Measurements from ENCODE around the gene C1QTNF6. TPM values are rescaled to one million over a fixed set of nuclear protein-coding genes. Genes with fewer than 3 reads are reported as not detected.

C1QTNF6 gene
- total RNA-seq, 1 experiment from 2014 or later, result 6.3 TPM

DNA sequence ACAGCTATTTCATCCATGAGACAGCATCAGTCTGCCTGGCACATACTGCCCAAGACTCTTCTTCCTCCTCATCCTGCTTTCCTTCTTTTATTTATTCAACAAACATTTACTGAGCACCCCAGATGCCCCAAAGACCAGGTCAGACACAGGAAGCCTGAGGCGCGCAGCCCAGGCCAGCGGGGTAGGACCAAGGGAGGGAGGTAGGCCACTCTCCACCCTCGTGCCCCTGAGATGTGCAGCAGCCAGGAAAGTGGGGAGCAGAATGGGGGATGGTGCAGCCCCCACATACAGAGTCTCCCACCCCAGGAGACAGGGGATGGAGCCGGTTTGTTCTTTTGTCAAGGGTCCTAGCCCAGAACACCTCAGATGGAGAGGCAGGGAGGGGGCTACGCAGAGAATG, 34.1 kb downstream of the C1QTNF6 start:
- ChIA-PET POLR2A (ENCODE audit: low non-redundant PET) (no interaction called here), CTCF (no interaction called here)
- intact Hi-C loops (cut with micrococcal nuclease; ENCODE audit: unreplicated experiment), result no loop called here

DNA sequence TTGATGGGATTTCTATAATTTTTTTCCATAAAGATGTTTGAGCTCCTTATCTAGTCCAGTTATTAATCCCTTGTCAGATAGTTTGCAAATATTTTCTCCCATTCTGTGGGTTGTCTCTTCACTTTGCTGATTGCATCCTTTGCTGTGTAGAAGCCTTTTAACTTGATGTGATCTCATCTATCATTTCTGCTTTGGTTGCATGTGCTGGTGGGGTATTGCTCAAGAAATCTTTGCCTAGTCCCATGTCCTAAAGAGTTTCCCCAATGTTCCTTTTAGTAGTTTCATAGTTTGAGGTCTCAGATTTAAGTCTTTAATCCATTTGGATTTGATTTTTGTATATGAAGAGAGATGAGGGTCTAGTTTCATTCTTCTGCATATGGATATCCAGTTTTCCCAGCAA, 36.6 kb downstream of the C1QTNF6 start:
- no peaks in the 10 kb centered on the region for H3K9me3 ChIP-seq (ENCODE audit: low read depth, low read length, poor library complexity, severe bottlenecking)
- no peaks in the 10 kb centered on the region for H3K27me3 ChIP-seq (replicated peaks; ENCODE audit: insufficient read depth, low read depth, low read length, poor library complexity)
- no peaks in the 10 kb centered on the region for H3K36me3 ChIP-seq (ENCODE audit: insufficient read depth, low read length, poor library complexity, severe bottlenecking)
- ChIA-PET POLR2A (ENCODE audit: low non-redundant PET) (no interaction called here), CTCF (no interaction called here)
- DNase-seq (ENCODE audit: low spot score), result no peak
- peaks cover 3% of the 10 kb centered on the region for H3K4me1 ChIP-seq (ENCODE audit: insufficient read depth, low read length, poor library complexity, severe bottlenecking)
- TF ChIP-seq, protein P1, sequence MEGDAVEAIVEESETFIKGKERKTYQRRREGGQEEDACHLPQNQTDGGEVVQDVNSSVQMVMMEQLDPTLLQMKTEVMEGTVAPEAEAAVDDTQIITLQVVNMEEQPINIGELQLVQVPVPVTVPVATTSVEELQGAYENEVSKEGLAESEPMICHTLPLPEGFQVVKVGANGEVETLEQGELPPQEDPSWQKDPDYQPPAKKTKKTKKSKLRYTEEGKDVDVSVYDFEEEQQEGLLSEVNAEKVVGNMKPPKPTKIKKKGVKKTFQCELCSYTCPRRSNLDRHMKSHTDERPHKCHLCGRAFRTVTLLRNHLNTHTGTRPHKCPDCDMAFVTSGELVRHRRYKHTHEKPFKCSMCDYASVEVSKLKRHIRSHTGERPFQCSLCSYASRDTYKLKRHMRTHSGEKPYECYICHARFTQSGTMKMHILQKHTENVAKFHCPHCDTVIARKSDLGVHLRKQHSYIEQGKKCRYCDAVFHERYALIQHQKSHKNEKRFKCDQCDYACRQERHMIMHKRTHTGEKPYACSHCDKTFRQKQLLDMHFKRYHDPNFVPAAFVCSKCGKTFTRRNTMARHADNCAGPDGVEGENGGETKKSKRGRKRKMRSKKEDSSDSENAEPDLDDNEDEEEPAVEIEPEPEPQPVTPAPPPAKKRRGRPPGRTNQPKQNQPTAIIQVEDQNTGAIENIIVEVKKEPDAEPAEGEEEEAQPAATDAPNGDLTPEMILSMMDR (conservative IDR thresholded peaks at IDR 0.05; ENCODE audit: low read depth, low read length), result no peak
- TF ChIP-seq EZH2 (IDR thresholded peaks at IDR 0.05; ENCODE audit: borderline replicate concordance, low read depth, low read length, poor library complexity, severe bottlenecking), result no peak
- intact Hi-C loops (cut with micrococcal nuclease; ENCODE audit: unreplicated experiment), result no loop called here
- no TSS peak for BruUV-seq (replicated peaks)
- H3K4me3 ChIP-seq (ENCODE audit: low read depth, low read length, poor library complexity, severe bottlenecking), result no peak overlapping the region
- H3K27ac ChIP-seq (ENCODE audit: low read depth, low read length, poor library complexity, severe bottlenecking), result no peak overlapping the region

More for the DNA sequence above, 34.1 kb downstream of the C1QTNF6 start:
- TF ChIP-seq EZH2 (IDR thresholded peaks at IDR 0.05; ENCODE audit: borderline replicate concordance, low read depth, low read length, poor library complexity, severe bottlenecking), result no peak
- TF ChIP-seq, protein P1 (conservative IDR thresholded peaks at IDR 0.05; ENCODE audit: low read depth, low read length), result no peak
- no peaks in the 10 kb centered on the region for H3K27me3 ChIP-seq (replicated peaks; ENCODE audit: insufficient read depth, low read depth, low read length, poor library complexity)
- no TSS peak for BruUV-seq (replicated peaks)
- peaks cover 3% of the 10 kb centered on the region for H3K4me1 ChIP-seq (ENCODE audit: insufficient read depth, low read length, poor library complexity, severe bottlenecking)
- no peak overlapping the region for H3K27ac ChIP-seq (ENCODE audit: low read depth, low read length, poor library complexity, severe bottlenecking)
- H3K36me3 ChIP-seq (ENCODE audit: insufficient read depth, low read length, poor library complexity, severe bottlenecking), result no peaks in the 10 kb centered on the region
- H3K9me3 ChIP-seq (ENCODE audit: low read depth, low read length, poor library complexity, severe bottlenecking), result no peaks in the 10 kb centered on the region
- DNase-seq (ENCODE audit: low spot score), result no peak
- H3K4me3 ChIP-seq (ENCODE audit: low read depth, low read length, poor library complexity, severe bottlenecking), result no peak overlapping the region

DNA sequence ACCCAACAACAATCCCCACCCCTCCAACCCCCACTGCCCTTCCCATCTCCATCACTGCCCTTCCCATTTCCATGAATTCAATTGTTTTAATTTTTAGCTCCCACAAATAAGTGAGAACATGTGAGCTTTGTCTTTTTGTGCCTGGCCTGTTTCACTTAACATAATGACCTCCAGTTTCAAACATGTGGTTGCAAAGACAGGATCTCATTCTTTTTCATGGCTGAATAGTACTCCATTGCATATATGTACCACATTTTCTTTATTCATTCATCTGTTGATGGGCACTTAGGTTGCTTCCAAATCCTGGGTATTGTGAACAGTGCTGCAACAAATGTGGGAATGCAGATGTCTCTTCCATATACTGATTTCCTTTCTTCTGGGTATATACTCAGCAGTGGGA, 37.3 kb downstream of the C1QTNF6 start:
- intact Hi-C loops (cut with micrococcal nuclease; ENCODE audit: unreplicated experiment), result no loop called here
- TF ChIP-seq, protein P1 (conservative IDR thresholded peaks at IDR 0.05; ENCODE audit: low read depth, low read length), result no peak
- DNase-seq (ENCODE audit: low spot score), result no peak
- no peaks in the 10 kb centered on the region for H3K9me3 ChIP-seq (ENCODE audit: low read depth, low read length, poor library complexity, severe bottlenecking)
- no peak overlapping the region for H3K27ac ChIP-seq (ENCODE audit: low read depth, low read length, poor library complexity, severe bottlenecking)
- ChIA-PET CTCF (no interaction called here), POLR2A (ENCODE audit: low non-redundant PET) (no interaction called here)
- H3K27me3 ChIP-seq (replicated peaks; ENCODE audit: insufficient read depth, low read depth, low read length, poor library complexity), result no peaks in the 10 kb centered on the region
- no TSS peak for BruUV-seq (replicated peaks)
- H3K4me3 ChIP-seq (ENCODE audit: low read depth, low read length, poor library complexity, severe bottlenecking), result no peak overlapping the region
- peaks cover 3% of the 10 kb centered on the region for H3K4me1 ChIP-seq (ENCODE audit: insufficient read depth, low read length, poor library complexity, severe bottlenecking)
- no peaks in the 10 kb centered on the region for H3K36me3 ChIP-seq (ENCODE audit: insufficient read depth, low read length, poor library complexity, severe bottlenecking)

All from A673 (cell line).